Activated naive CD4-positive, alpha-beta T cell treated with anti-CD3 and anti-CD28 coated beads, Interleukin-2, amount 50 U/mL, for 72 hours (primary cell): Measurements from ENCODE around the gene STX7. TPM values are rescaled to one million over a fixed set of nuclear protein-coding genes. Genes with fewer than 3 reads are reported as not detected.

Experiments used
- ATAC-seq, 2 donors: fragments of 150-1000 bp; cut with Tn5 transposase; 2 replicates each; pipeline ENCODE4 v1.10.0; 2021; ENCODE audit warnings: mild to moderate bottlenecking in 2 of 2, moderate library complexity in 2 of 2
- DNase-seq, 2 donors: peaks; one replicate each; pipeline ENCODE4 v3.0.0; 2021 to 2022; ENCODE audit warnings: low spot score in 2 of 2
- H3K27ac Mint-ChIP-seq, 2 donors: one replicate each; pipeline ENCODE4 v1.8.0; 2022; ENCODE audit warnings: mild to moderate bottlenecking in 2 of 2, mixed read lengths in 2 of 2
- H3K36me3 Mint-ChIP-seq, 2 donors: one replicate each; pipeline ENCODE4 v1.8.0; 2022; ENCODE audit warnings: mixed read lengths in 2 of 2
- H3K9me3 Mint-ChIP-seq, 2 donors: one replicate each; pipeline ENCODE4 v1.8.0; 2022; ENCODE audit warnings: mixed read lengths in 2 of 2
- total RNA-seq, 2 donors: library from RNA; stranded (reverse); gene quantifications; one replicate each; pipeline ENCODE4 v1.2.3, GENCODE V29; 2022

The STX7 gene
- total RNA-seq, 2 donors from 2014 or later, result 15.2 to 20.3 TPM

DNA sequence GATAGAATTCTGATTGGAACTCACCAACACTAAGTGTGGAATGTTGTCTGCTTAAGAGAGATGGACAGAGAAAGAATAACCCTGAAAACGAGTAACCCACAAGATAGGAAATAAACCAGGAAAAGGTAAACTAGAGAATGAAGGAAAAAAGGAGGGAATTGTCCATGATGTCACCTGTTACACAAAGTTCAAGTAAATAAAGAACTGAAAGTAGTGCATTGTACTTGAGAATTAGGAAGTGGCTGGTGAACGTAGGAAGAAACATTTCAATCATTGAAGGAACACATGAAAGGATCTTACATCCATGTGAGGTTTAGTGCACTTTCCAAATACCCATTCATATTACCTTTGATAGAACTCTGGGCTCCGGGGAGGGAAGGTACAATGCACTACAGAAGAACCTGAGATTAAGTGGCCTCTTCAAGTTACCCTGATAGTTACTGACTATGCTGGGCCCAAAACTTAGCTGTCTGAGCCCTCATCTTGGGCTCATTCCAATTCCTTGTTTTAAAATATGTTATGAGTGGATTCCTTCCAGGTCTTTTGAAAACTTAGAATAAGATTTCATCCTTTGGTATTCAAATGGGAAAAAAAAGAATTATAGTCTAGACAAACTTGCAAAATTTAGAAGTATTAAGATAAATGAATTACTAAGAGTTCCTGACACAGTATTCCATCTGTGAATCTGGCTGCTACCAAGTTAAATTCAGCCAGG, 1.1 kb upstream of the STX7 start:
- DNase-seq (no peak), ATAC-seq (no peak)
- Mint-ChIP-seq H3K27ac (peak overlapping the region in 1 of 2 donors; percentile 83), H3K36me3 (no peaks in the 10 kb centered on the region), H3K9me3 (no peaks in the 10 kb centered on the region)

DNA sequence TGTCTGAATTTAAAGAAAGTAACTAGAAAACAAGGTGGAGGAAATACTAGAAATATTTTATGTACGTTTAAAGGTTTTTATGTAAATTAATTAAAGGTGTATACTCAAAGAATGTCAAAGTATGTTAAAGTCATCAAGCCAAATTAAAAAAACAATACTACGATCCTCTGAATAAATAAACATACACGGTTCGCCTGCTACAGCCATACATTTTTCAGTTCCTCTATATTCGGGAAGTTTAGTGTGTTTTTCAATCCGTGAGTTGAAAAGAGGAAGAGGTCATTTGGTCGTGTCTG, 626 bp downstream of the STX7 start:
- H3K27ac Mint-ChIP-seq, result peak overlapping the region in 1 of 2 donors; percentile 87
- peaks cover 8 to 11% of the 10 kb centered on the region in 2 donors for H3K36me3 Mint-ChIP-seq
- DNase-seq, result no peak
- H3K9me3 Mint-ChIP-seq, result no peaks in the 10 kb centered on the region
- no peak for ATAC-seq

DNA sequence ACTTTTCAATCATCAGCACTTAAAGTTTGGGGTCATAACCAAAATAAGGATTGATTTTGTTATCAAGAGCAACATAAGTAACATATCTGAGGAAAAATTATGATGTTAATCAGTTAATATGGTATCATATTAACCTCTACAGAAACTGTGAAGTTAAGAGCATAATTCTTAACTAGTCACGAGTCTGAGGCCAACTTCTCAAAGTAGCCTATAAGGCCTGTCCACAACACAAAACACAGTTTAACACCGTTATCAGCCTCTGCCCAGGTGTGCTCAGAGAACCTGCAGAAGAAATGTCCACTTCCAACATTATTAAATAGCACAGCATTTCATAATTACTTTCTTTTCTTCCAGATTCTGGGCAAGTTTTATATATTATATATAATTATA, 1.1 kb downstream of the STX7 start:
- ATAC-seq (no peak), DNase-seq (no peak)
- H3K27ac Mint-ChIP-seq, result no peak overlapping the region
- peaks cover 8 to 11% of the 10 kb centered on the region in 2 donors for H3K36me3 Mint-ChIP-seq
- no peaks in the 10 kb centered on the region for H3K9me3 Mint-ChIP-seq

DNA sequence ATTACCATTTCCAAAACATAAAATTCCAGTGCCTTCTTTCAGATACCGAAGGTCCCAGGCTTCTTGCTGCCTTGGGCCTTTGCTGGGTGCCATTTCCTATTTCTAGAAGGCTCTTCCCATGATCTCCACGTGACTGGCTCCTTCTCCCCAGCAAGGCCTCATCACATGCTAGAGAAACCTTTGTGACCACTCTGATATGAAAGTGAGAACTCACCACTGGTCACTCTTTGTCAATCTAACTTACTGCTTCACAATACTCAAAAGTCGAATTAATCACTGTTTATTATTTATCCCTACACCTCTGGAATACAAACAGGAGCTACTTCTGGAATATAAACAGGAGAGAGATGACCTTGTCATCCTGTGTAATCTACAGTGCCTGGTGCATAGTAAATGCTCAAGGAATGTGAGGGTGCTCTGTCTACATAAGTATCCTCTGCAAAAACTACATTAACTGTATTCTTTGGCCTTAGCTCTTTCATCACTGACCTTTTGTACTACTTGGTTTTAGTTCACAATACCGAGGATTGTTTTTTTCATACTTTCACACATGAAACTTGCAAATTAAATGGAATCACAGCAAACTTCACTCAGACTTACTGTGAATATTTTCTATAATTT, 1.6 kb downstream of the STX7 start:
- DNase-seq (no peak), ATAC-seq (no peak)
- no peak overlapping the region for H3K27ac Mint-ChIP-seq
- no peaks in the 10 kb centered on the region for H3K9me3 Mint-ChIP-seq
- peaks cover 8 to 11% of the 10 kb centered on the region in 2 donors for H3K36me3 Mint-ChIP-seq

DNA sequence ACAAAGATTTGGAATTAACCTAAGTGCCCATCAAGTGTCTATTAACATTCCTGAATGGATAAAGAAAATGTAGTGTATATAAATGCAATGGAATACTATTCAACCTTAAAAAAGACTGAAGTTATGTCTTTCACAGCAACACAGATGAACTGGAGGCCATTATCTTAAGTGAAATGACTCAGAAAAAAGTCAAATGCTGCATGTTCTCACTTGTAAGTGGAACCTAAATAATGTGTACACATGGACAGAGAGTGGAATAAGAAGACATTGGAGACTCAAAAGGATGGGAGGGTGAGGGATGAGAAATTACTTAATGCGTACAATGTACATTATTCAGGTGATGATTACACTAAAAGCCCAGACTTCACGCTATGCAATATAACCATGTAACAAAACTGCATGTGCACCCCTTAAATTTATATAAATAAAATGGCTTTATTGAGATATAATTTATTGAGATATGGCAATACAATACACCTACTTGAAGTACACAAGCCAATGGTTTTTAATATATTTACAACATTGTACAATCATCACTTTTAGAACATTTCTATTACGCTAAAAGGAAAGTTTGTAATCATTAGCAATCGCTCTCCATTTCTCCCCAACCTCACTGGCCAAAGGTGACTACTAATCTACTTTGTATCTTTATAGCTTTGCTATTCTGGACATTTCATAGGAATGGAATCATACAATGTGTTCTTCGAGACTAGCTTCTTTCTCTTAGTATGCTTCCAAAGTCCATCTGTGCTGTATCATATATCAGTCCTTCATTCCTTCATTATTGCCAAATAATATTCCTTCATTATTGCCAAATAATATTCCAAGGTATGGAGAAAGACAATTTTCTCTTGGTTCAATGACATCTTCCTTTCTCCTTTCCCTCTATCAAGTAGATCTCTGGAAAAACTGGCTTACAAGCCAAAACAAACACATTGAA, 5.8 kb downstream of the STX7 start:
- Mint-ChIP-seq H3K9me3 (no peaks in the 10 kb centered on the region), H3K36me3 (peaks cover 8 to 11% of the 10 kb centered on the region in 2 donors), H3K27ac (no peak overlapping the region)
- ATAC-seq, result no peak
- no peak for DNase-seq

DNA sequence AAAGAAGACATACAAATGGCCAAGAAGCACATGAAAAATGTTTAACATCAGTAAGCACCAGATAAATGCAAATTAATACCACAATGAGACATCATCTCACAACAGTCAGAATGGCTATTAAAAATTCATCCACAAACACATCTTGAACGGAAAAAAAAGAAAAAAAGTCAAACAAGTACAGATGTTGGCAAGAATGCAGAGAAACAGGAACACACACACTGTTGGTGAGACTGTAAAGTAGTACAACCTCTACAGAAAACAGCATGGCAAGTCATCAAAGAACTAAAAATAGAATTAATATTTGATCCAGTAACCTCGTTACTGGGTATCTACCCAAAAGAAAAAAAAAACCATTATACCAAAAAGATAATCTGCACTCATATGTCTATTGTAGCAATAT, 6.5 kb downstream of the STX7 start:
- Mint-ChIP-seq H3K27ac (no peak overlapping the region), H3K9me3 (no peaks in the 10 kb centered on the region), H3K36me3 (peaks cover 14 to 17% of the 10 kb centered on the region in 2 donors)
- no peak for ATAC-seq
- DNase-seq, result no peak

DNA sequence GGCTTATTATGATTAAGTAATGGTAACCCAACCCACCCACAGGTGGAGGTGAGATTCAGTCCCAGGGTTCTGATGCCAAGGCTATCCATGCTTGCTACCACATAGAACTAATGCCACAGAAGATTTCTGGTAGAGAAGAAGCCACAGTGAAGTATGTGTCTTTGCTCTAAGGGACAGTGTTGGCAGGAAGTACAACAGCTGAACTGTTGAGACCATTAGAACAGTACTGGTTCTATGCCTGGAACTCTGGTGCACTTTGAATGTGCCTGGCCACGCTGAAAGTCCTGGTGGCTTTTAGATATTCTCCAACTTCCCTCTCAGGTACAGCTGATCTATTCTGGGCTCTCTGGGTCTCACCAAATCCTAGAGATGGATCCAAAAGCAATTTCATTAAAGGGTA, 7.8 kb downstream of the STX7 start:
- Mint-ChIP-seq H3K9me3 (no peaks in the 10 kb centered on the region), H3K27ac (no peak overlapping the region), H3K36me3 (peaks cover 21 to 24% of the 10 kb centered on the region in 2 donors)
- DNase-seq (no peak), ATAC-seq (no peak)

DNA sequence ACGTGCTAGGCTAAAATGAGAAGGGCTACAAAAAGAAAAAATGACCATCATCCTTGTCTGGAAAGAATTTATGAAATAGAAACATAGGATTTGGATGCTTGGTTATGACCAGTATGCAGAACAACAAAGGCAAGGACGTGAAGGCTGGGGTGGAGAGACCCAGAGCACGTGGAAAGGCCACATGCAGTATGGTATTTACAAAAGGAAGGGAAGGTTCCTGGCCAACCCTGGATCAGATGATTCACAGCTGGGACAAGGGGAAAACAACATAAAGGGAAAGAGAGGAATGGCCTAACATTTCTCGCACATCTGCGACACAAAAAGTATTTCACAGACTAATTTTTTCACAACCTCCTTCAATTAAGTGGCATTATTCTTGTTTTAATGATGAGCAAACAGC, 8.2 kb downstream of the STX7 start:
- Mint-ChIP-seq H3K9me3 (no peaks in the 10 kb centered on the region), H3K27ac (no peak overlapping the region), H3K36me3 (peaks cover 25 to 28% of the 10 kb centered on the region in 2 donors)
- no peak for ATAC-seq
- DNase-seq, result no peak

DNA sequence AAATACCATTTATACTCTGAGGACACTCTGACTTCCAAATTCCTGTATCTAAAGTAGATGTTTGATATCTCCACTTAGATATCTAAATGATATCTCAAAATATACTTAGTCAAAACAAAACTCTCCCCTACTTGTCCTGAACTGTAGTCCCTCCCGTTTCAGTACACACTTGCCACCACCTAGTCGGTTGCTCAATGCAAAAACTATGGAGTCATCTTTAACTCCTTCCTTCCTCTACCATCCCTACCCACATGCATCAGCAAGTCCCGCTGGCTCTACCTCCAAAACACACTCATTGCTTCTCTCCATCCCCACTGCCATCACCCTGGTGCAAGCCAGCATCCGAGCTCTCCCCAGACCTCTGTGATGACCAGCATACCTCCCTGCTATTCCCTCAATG, 13.2 kb downstream of the STX7 start:
- DNase-seq (no peak), ATAC-seq (no peak)
- peaks cover 0 to 2% of the 10 kb centered on the region in 2 donors for H3K9me3 Mint-ChIP-seq
- H3K27ac Mint-ChIP-seq, result no peak overlapping the region
- H3K36me3 Mint-ChIP-seq, result peaks cover 23 to 30% of the 10 kb centered on the region in 2 donors

DNA sequence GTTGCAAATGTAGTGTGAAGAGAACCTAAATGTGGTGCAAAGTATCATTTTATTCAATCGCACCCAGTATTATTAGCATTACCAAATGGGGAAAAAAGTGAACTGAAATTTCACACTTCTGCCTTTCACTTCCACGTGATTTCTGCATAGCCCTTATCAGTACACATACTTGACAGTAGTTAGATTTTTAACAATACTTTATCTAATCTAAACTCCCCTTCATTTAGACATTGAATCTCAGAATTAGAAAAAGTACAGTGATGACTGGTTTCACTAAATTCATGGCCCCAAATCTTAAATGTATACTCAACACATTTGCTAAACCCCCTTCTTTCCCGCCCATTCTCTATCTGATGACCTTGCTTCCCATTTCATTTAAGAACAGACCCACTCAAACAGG, 14.3 kb downstream of the STX7 start:
- ATAC-seq (no peak), DNase-seq (no peak)
- no peak overlapping the region for H3K27ac Mint-ChIP-seq
- H3K9me3 Mint-ChIP-seq, result peaks cover 0 to 3% of the 10 kb centered on the region in 2 donors
- H3K36me3 Mint-ChIP-seq, result peaks cover 30 to 41% of the 10 kb centered on the region in 2 donors

DNA sequence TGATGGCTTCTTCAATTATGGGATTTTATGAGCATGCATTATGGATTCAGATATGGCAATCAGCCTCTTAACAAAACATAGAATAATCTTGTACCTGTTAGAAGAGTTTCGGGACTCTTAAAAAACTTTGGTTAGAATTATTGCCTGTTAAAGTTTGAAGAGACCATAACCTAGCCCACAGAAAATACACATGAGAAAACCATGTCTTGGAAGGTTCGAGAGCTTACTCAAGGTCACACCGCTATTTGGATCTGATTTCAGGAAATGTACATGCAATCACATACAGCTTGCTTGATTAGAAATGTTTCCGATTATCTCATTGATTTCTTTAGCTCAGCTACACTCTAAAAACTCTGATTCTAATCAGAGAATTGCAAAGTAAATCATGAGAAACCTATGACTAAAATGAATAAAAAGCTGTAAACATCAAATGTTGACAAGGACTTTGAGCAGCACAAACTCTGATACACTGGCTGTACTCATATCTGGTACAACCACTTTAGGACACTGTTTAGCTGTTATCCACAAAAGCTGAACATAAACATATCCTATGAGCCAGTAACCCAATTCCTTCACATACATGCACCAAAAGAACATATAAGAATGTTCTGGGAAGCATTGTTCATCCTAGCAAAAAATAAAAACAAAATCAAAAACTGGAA, 16.3 kb downstream of the STX7 start:
- Mint-ChIP-seq H3K9me3 (peaks cover 0 to 3% of the 10 kb centered on the region in 2 donors), H3K36me3 (peaks cover 30 to 42% of the 10 kb centered on the region in 2 donors), H3K27ac (no peak overlapping the region)
- no peak for ATAC-seq
- DNase-seq, result no peak

DNA sequence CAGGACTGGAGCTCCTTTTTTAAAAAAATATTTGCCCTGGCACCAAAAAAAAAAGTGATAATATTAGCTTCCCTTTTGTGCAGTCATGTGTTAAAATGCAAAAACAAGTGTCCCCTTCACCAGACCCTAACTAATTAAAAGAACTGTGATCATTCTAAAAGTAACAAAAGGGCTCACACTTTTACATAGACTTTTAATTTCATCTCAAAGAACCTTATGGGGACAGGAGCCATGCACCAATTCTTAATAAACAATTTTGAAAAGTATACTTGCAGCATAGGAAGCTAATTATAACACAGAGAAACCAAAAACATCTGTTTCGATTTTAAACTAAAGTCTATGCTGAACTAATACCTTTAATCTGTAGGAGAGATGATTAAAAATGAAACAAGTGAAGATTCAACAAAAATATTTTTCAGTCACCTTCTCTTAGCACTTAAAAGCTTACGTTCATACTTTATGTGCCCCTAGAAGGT, 17.3 kb downstream of the STX7 start:
- peaks cover 0 to 3% of the 10 kb centered on the region in 2 donors for H3K9me3 Mint-ChIP-seq
- peak; percentile 45 to 73 for ATAC-seq
- H3K27ac Mint-ChIP-seq, result no peak overlapping the region

DNA sequence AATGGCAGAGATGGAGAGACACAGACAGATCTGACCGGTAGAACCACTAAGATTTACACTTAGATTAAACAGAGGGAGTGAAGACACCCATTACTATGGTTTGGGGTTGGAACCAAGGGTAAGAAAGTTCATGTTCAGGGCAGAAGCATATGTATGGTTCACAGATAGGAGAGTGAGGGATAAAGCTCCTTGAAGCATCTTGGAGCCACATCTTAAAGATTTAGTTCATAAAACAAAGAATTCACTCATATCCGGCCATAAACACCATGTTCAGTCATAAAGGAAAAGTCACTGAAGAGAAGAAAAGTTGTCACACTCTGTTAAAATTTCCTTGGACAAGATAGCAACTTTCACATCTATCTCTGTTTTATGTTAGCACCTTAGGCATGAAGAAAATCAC, 18.0 kb downstream of the STX7 start:
- H3K36me3 Mint-ChIP-seq, result peaks cover 19 to 31% of the 10 kb centered on the region in 2 donors
- H3K9me3 Mint-ChIP-seq, result peaks cover 0 to 3% of the 10 kb centered on the region in 2 donors
- ATAC-seq, result peak; percentile 70 to 76
- H3K27ac Mint-ChIP-seq, result peak overlapping the region in 1 of 2 donors; percentile 10
- no peak for DNase-seq

More for the DNA sequence above, 17.3 kb downstream of the STX7 start:
- no peak for DNase-seq
- peaks cover 25 to 37% of the 10 kb centered on the region in 2 donors for H3K36me3 Mint-ChIP-seq

DNA sequence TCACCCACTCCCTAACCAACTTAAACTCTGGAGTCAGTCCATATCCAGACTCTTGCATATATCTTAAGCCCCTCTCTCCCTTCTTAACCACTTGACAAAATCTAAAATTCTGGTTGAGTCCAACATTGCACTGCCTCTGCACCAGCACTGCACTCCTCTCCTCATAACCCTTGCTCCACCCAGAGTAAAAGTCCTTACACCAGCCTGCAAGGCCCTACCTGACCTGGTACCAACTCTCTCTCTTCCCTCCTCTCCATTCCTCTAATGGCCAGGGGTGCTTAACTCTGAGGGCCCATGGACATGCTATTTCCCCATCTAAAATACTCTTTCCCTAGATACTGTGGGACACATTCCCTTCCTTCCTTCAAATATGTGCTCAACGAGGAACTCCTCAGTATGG, 21.0 kb downstream of the STX7 start:
- H3K36me3 Mint-ChIP-seq, result peaks cover 14 to 18% of the 10 kb centered on the region in 2 donors
- DNase-seq, result no peak
- H3K9me3 Mint-ChIP-seq, result peaks cover 0 to 3% of the 10 kb centered on the region in 2 donors
- no peak overlapping the region for H3K27ac Mint-ChIP-seq
- ATAC-seq, result no peak

DNA sequence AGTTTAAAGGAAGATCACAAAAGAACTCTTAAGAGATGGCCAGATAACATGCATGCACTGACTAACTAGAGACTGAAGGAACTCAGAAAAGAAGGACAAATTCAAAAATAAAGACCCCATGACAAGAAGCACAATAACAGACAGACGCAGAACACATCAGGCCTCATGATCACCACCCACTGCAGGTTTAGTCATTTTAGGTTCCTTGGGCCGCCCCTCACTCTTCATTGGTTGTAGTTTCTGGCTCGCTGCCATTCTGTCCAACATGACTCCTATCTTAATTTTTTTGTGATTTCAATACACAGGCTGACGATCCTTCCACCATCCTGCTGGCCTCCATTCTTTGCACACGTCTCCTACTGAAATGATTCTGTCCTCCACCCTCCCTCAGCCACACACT, 21.6 kb downstream of the STX7 start:
- peaks cover 14 to 18% of the 10 kb centered on the region in 2 donors for H3K36me3 Mint-ChIP-seq
- peaks cover 0 to 3% of the 10 kb centered on the region in 2 donors for H3K9me3 Mint-ChIP-seq
- ATAC-seq (no peak), DNase-seq (no peak)
- H3K27ac Mint-ChIP-seq, result no peak overlapping the region

DNA sequence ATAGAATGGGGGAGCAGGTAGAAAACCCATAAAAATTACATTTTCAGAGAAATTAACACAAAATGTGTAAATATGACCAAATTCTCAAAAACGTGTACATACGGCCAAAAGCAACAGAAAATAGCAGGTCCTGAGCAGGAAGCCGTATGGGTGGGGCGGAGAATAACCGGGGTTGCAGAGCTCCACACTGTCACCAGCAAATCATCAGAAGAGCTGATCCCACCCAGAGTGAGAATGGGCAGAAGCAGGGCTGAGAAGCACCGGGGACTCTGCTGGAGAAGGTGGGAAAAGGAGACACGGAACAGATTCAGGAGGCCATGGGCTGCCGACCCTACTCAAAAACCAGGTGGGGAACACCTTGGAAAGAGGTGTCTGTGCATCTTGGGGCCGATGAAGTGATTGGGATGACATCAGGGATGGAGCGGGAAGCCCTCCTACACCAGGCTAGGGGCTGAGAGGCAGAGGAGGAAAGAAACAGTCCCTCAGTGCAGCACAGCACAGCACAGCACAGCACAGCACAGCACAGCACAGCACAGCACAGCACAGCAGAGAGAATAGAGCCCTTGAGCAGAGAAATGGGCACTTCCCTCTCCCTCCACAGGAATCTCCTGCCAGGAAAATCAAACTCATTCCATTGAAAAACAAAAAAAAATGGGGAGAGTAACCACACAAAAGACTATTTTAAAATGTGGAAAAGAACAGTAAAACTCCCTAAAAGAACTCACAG, 22.3 kb downstream of the STX7 start:
- Mint-ChIP-seq H3K9me3 (peaks cover 0 to 3% of the 10 kb centered on the region in 2 donors), H3K36me3 (peaks cover 14 to 18% of the 10 kb centered on the region in 2 donors), H3K27ac (no peak overlapping the region)
- DNase-seq (no peak), ATAC-seq (no peak)
